ENCODE data around the gene BTBD16. TPM values are rescaled to one million over a fixed set of nuclear protein-coding genes. Genes with fewer than 3 reads are reported as not detected.

BTBD16 gene
- total and polyA plus RNA-seq, 9 donors = 0.42 to 1.8 TPM; not detected in 7

GRCh38 chr10:122288917-122289316 lies 17.8 kb downstream of the BTBD16 start:
- 75 to 92% (median 85%) methylated on average over 3 of the region's 3 CpGs for WGBS, 3 donors
- Histone ChIP-seq H3K36me3 (no peaks in the 10 kb centered on the region), H3K27ac (no peak overlapping the region), H3K27me3 (no peaks in the 10 kb centered on the region), H3K4me3 (no peak overlapping the region), H3K9me3 (no peaks in the 10 kb centered on the region), H3K4me1 (ENCODE audit: insufficient read depth) (no peaks in the 10 kb centered on the region)
- intact Hi-C loops (cut with DNase I) = no loop called here
- TF ChIP-seq POLR2A (IDR thresholded peaks at IDR 0.05) (no peak), EP300 (IDR thresholded peaks at IDR 0.05) (no peak)
- TF ChIP-seq, protein P1, sequence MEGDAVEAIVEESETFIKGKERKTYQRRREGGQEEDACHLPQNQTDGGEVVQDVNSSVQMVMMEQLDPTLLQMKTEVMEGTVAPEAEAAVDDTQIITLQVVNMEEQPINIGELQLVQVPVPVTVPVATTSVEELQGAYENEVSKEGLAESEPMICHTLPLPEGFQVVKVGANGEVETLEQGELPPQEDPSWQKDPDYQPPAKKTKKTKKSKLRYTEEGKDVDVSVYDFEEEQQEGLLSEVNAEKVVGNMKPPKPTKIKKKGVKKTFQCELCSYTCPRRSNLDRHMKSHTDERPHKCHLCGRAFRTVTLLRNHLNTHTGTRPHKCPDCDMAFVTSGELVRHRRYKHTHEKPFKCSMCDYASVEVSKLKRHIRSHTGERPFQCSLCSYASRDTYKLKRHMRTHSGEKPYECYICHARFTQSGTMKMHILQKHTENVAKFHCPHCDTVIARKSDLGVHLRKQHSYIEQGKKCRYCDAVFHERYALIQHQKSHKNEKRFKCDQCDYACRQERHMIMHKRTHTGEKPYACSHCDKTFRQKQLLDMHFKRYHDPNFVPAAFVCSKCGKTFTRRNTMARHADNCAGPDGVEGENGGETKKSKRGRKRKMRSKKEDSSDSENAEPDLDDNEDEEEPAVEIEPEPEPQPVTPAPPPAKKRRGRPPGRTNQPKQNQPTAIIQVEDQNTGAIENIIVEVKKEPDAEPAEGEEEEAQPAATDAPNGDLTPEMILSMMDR (IDR thresholded peaks at IDR 0.05) = no peak
- DNase-seq = no peak

GRCh38 chr10:122290334-122290733 lies 19.2 kb downstream of the BTBD16 start:
- 76 to 82% (median 80%) methylated on average over 7 of the region's 7 CpGs for WGBS, 3 donors
- no peaks in the 10 kb centered on the region for H3K9me3 ChIP-seq
- no peaks in the 10 kb centered on the region for H3K4me1 ChIP-seq (ENCODE audit: insufficient read depth)
- H3K36me3 ChIP-seq = no peaks in the 10 kb centered on the region
- H3K4me3 ChIP-seq = no peak overlapping the region
- no peak for DNase-seq
- TF ChIP-seq POLR2A (IDR thresholded peaks at IDR 0.05) (no peak), EP300 (IDR thresholded peaks at IDR 0.05) (no peak)
- TF ChIP-seq, protein P1 (IDR thresholded peaks at IDR 0.05) = no peak
- H3K27me3 ChIP-seq = no peaks in the 10 kb centered on the region
- H3K27ac ChIP-seq = no peak overlapping the region
- intact Hi-C loops (cut with DNase I) = loop anchor here in 1 of 4 donors (10.0 kb wide), 1 partner anchor 264 kb away; no protein-coding TSS in a partner anchor

GRCh38 chr10:122290833-122291532 lies 19.9 kb downstream of the BTBD16 start:
- 88 to 91% (median 90%) methylated on average over 13 of the region's 13 CpGs for WGBS, 3 donors
- no peaks in the 10 kb centered on the region for H3K27me3 ChIP-seq
- intact Hi-C loops (cut with DNase I) = loop anchor here in 1 of 4 donors (10.0 kb wide), 1 partner anchor 264 kb away; no protein-coding TSS in a partner anchor
- H3K36me3 ChIP-seq = no peaks in the 10 kb centered on the region
- no peaks in the 10 kb centered on the region for H3K9me3 ChIP-seq
- H3K27ac ChIP-seq = no peak overlapping the region
- no peaks in the 10 kb centered on the region for H3K4me1 ChIP-seq (ENCODE audit: insufficient read depth)
- no peak overlapping the region for H3K4me3 ChIP-seq
- DNase-seq = no peak
- TF ChIP-seq EP300 (IDR thresholded peaks at IDR 0.05) = no peak
- TF ChIP-seq POLR2A (IDR thresholded peaks at IDR 0.05) = no peak
- TF ChIP-seq, protein P1 (IDR thresholded peaks at IDR 0.05) = no peak

DNA sequence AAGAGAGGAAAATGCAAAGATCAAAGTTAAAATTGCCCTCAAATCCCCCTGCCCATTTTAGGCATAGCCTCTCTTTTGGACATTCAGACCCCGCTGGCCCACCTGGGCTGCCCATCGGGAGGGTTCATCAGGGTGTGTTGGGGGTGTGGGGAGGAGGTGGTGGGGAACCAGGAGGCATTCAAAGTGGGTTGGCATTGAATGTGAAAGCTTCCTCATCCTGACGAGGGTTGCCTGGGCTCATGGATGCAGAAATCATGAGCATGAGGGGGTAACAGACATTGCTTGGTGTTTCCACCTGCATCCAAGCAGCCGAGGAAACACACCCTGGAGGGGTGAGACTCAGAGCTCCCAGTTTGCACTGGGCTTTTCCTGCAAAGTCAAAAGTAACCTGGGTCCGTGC lies 20.6 kb downstream of the BTBD16 start:
- H3K27ac ChIP-seq = no peak overlapping the region
- no peaks in the 10 kb centered on the region for H3K27me3 ChIP-seq
- no peaks in the 10 kb centered on the region for H3K36me3 ChIP-seq
- no peak for TF ChIP-seq POLR2A (IDR thresholded peaks at IDR 0.05)
- TF ChIP-seq, protein P1 (IDR thresholded peaks at IDR 0.05) = no peak
- TF ChIP-seq EP300 (IDR thresholded peaks at IDR 0.05) = no peak
- no peak for DNase-seq
- 89 to 95% (median 91%) methylated on average over 5 of the region's 5 CpGs for WGBS, 3 donors
- intact Hi-C loops (cut with DNase I) = loop anchor here in 1 of 4 donors (10.0 kb wide), 1 partner anchor 263 kb away; no protein-coding TSS in a partner anchor
- H3K9me3 ChIP-seq = no peaks in the 10 kb centered on the region
- H3K4me1 ChIP-seq (ENCODE audit: insufficient read depth) = no peaks in the 10 kb centered on the region
- H3K4me3 ChIP-seq = no peak overlapping the region

Measured in ovary (tissue), 9 donors.